ENCODE measurements around the gene ANKRD40CL.
"Not testable (repeated sequence)": the region's sequence is repeated elsewhere in the genome, so short reads cannot be mapped to it uniquely, and the experiment has no call there.

Gene ANKRD40CL

GRCh38 chr17:50763716-50764475 is 3.4 kb downstream of the ANKRD40CL start:
- no peak for DNase-seq

- DNase-seq, result no peak
Measured at GRCh38 chr17:50762177-50762576, 5.1 kb downstream of the ANKRD40CL start.

GRCh38 chr17:50758989-50759544 is 8.3 kb downstream of the ANKRD40CL start:
- DNase-seq, result no peak

GRCh38 chr17:50758524-50758923 is 8.8 kb downstream of the ANKRD40CL start:
- DNase-seq, result no peak

GRCh38 chr17:50754521-50754920 is 12.8 kb downstream of the ANKRD40CL start:
- no peak for DNase-seq

GRCh38 chr17:50749245-50749644 is 18.1 kb downstream of the ANKRD40CL start:
- DNase-seq, result no peak

- DNase-seq, result no peak
Measured at GRCh38 chr17:50745631-50746030, 21.7 kb downstream of the ANKRD40CL start.

GRCh38 chr17:50739098-50739497 is 28.2 kb downstream of the ANKRD40CL start:
- no peak for DNase-seq

GRCh38 chr17:50737118-50737698 is 30.1 kb downstream of the ANKRD40CL start:
- DNase-seq, result no peak

GRCh38 chr17:50735287-50735686 is 32.0 kb downstream of the ANKRD40CL start:
- no peak for DNase-seq

- no peak for DNase-seq
Measured at GRCh38 chr17:50731575-50732460, 35.5 kb downstream of the ANKRD40CL start.

GRCh38 chr17:50728881-50729765 is 38.2 kb downstream of the ANKRD40CL start:
- no peak for DNase-seq

- no peak for DNase-seq
Measured at GRCh38 chr17:50728112-50728429, 39.2 kb downstream of the ANKRD40CL start.

GRCh38 chr17:50725769-50726655 is 41.3 kb downstream of the ANKRD40CL start:
- DNase-seq, result no peak

GRCh38 chr17:50724622-50725021 is 42.7 kb downstream of the ANKRD40CL start:
- DNase-seq, result not testable (repeated sequence)

- DNase-seq, result no peak
Measured at GRCh38 chr17:50722746-50723145, 44.6 kb downstream of the ANKRD40CL start.

- no peak for DNase-seq
Measured at GRCh38 chr17:50721194-50722010, 45.9 kb downstream of the ANKRD40CL start.

- peak in 1 of 56 donors; percentile 71 for DNase-seq
Measured at GRCh38 chr17:50719924-50720794, 47.2 kb downstream of the ANKRD40CL start.

Measured in nucleus accumbens (tissue), 56 donors.